ENCODE results near the gene ZNF410.

- TF ChIP-seq ZNF652 (CRISPR knock-in tag; IDR thresholded peaks at IDR 0.05; ENCODE audit: borderline replicate concordance, low read depth) (no peak), ATF4 (CRISPR knock-in tag; IDR thresholded peaks at IDR 0.05) (no peak), ZBTB1 (CRISPR knock-in tag; IDR thresholded peaks at IDR 0.05; ENCODE audit: borderline replicate concordance) (no peak)
Measured at GRCh38 chr14:73863209-73863608, 23.4 kb upstream of the ZNF410 start.

All from HepG2 (cell line).